Umbilical cord (tissue), 2 donors: ENCODE data around the gene SRPRB. TPM values are rescaled to one million over a fixed set of nuclear protein-coding genes. Genes with fewer than 3 reads are reported as not detected.

ENCODE experiments used
- DNase-seq: peaks from one replicate; pipeline ENCODE4 v3.0.0-alpha.2; 2015; ENCODE audit warnings: low spot score
- total RNA-seq: library from RNA; depleted of rRNA; stranded (reverse); fragments of >200 nt; gene quantifications from one replicate; pipeline ENCODE4 v1.2.3, GENCODE V29; 2014; ENCODE audit warnings: low replicate concordance; ENCODE audit not compliant: insufficient read depth

Gene SRPRB, protein sequence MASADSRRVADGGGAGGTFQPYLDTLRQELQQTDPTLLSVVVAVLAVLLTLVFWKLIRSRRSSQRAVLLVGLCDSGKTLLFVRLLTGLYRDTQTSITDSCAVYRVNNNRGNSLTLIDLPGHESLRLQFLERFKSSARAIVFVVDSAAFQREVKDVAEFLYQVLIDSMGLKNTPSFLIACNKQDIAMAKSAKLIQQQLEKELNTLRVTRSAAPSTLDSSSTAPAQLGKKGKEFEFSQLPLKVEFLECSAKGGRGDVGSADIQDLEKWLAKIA
- 57.5 TPM for total RNA-seq

DNA sequence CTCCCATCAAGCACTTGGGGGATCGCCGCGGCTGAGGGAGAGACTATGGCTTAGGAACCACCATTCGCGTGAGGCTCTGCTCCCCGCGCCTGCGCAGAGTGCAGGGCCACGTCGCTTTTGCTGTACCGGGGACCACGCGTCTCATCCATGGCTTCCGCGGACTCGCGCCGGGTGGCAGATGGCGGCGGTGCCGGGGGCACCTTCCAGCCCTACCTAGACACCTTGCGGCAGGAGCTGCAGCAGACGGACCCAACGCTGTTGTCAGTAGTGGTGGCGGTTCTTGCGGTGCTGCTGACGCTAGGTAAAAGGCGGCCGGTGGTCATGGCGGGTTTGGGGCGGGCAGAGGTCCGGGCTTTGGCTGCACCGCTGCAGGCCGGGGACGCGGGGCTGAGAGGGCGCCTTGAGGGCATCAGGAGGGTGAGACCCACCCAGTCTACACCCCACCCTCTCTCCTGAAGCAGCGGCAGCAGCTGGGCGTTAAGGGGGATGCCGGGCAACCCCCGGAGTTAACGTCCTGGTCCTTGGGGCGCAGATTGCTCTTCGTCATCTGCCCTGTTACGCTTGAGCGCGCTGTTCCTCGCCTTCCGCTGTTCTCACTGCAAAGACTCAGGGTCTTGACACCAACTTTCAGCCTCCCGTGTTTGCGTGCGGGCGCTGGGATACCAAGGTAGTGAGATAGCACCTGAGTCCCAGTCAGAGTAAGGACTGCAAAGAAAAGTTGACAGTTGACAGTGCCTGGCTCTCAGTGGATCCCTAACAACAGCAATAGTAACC is at the start of gene SRPRB:
Gene SRPRB (plus strand): TSS at position 114 of the 774 bp plus-strand sequence. CDS start 34 bp downstream, at position 148.
- peak; percentile 97 for DNase-seq

DNA sequence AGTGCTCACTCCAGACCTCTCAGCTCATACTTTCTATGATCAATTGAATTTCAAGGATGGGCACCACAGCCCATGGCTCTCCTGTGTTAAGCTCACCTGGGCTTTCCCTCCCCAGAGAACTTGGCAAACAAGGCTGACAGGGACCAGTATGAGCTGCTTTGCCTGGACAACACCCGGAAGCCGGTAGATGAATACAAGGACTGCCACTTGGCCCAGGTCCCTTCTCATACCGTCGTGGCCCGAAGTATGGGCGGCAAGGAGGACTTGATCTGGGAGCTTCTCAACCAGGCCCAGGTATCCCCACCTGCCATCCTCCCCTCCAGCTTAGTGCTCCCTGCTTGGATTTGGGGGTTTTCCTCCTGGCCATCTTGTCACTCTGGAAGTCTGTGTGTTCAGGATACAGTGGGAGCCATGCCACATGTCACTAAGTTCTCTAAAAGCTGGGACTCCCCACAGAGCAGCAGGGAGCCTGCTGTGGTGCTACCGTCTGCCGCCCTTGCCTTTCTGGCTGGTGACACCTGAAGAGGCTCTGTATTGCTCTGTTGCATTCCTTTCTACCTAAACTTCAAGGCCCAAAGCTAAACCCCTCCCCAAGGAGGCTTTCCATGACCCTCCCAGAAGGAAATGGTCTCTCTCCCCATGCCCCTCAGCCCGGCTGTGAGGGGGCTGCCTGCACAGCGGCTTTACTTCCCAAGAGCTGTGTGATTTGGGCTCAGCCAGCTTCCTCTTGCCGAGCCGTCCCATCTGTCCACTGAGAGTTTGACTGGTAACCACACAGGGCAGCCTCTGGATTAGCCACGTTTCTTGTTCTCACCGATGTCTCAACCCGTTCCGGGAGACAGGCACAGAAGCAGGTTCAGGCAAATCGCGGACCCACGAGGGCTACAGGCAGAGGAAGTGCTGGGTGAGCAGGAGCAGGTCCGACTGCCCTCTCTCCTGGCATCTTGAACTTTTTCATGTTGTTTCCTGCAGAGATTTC is 48.6 kb upstream of the SRPRB start:
- DNase-seq, result no peak

DNA sequence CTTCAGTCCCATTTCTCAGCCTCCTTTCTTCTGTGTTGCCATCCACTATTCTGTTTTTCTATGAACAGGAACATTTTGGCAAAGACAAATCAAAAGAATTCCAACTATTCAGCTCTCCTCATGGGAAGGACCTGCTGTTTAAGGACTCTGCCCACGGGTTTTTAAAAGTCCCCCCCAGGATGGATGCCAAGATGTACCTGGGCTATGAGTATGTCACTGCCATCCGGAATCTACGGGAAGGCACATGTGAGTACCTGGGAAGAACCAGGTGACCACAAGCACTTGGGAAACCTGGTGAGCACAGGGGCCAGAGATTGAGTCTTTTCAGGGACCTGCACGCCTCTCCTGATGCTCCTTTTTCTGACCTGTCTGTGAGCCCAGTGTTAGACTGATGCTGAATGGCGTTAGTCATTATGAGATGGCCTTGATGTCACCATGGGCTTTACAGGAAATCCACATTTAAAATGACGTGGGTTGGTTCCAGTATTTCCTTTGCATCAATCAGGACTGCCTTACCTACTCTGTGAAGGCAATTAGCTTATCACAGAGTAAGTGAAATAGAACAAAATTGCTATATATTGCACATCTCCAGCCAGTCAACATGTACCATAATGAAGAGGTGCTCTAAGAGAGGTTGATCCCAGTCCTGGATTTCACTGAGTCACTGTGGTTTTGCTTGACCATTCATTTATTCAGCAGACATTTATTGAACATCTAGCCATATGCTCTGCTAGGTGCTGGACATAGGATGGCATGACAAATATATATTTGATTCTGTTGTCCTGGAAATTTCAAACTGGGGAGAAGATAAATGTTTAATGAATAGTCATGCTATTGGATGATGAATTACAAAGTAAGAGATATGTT is 47.7 kb upstream of the SRPRB start:
- no peak for DNase-seq

DNA sequence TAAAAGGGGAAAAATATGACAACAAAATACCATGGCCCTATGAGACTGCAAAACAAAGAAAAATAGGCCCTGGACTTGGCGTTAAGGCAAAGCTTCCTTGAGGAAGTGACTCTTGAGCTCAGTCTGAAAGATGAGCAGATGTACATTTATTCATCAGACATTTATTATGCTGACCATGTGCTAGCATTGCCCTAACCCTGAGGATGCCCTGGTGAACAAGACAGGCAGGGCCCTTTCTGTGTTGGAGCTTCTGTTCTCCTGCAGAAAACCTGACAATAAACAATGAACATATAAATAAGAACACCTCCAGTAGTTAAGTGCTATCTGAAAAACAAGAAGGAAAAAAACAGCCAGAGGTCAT is 47.1 kb upstream of the SRPRB start:
- DNase-seq, result no peak

DNA sequence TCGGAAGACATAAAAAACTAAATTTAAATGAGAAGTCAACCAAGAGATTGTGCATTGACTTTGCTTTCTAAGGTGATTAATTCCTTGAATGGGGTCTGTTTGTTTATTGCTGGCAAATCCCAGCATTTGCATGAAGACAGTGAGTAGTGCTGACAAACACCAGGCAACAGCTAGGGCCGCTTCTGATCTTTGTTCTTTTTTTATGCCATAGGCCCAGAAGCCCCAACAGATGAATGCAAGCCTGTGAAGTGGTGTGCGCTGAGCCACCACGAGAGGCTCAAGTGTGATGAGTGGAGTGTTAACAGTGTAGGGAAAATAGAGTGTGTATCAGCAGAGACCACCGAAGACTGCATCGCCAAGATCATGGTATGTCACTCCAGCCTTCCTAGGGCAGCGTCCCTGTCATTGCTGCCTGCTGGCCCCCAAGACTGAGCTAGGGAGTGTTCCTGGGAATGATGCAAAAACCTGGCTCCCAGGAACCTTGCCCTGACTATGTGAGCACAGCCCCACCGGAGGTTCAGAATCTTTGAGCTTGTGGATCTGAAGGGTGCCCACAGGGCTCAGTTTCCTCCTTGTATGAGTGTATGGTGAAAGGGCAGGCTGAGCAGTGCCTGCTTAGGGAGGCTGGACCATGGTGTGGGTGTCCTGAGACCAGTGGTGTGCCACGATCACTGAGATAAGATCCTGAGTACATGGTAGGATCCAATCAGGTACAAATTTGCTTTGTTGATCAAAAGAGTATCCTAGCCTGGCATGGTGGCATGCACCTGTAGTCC is 46.5 kb upstream of the SRPRB start:
- no peak for DNase-seq

DNA sequence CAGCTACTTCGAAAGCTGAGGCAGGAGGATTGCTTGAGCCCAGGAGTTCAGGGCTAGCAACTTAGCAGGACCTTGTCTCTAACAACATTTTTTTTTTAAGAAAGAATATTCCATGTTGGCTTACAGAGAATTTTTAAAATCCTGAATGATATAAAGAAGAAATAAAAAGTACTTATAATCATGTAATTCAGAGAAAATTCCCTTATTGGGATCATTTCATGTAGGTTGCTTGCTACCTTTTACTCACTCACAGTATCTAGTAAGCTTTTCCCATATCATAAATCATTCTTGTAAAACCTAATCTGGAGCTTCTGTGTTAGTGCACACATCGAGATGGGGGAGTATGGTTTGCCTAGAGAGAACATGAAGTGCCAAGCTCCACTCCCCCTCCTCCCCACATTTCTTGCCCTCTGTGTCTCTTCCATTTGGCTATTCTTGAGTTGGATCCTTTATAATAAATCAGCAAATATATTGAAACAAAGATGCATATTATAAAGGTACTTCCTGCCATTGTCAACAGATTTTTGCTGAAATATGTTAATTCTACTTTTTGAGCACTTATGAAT is 45.8 kb upstream of the SRPRB start:
- no peak for DNase-seq

DNA sequence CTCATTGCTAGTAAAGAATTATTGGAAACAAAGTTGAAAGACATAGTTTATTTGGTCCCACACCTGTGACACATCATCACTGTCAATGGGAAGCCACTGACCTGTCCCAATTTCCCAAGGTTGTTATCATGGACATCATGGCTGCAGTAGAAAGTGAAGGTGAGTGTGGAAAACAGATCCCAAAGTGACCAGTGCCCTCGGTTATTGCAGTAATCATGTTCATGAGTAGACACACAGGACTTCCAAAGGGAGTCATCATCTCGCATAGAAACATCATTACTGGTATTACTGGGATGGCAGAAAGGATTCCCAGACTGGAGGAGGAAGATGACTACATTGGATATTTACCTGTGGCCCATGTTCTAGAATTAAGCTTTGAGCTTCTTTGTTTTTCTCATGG is 44.7 kb upstream of the SRPRB start:
- DNase-seq, result no peak

DNA sequence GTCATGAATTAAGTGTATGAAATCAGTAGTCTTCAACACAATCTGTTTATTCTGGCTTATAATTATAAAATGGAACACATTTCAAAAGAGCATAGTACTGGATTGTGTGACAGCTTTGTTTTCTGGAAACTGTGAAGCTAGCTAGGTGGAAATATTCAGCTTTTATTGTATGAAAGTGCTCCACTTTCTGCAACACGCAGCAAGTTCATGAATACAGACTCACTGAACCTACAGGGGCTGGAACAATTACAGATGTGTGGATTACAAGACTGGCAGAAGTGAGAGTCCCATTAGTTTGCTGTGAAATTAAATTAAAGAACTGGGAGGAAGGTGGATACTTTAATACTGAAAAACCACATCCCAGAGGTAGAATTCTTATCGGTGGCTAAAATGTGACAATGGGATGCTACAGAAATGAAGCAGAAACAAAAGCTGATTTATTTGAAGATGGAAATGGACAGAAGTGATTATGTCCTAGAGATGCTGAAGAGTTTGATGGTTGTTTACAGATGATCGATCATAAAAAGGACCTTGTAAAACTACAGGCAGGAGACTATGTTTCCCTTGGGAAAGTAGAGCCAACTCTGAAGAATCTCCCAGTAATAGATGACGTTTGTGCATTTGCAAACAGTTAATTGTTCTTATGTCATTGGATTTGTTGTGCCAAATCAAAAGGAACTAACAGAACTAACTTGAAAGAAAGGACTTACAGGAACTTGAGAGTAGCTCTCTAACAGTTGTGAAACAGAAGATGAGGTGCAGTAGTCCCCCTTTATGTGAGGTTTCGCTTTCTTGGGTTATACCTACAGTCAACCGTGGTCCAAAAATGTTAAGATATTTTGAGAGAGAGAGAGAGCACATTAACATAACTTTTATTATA is 43.8 kb upstream of the SRPRB start:
- DNase-seq, result no peak

DNA sequence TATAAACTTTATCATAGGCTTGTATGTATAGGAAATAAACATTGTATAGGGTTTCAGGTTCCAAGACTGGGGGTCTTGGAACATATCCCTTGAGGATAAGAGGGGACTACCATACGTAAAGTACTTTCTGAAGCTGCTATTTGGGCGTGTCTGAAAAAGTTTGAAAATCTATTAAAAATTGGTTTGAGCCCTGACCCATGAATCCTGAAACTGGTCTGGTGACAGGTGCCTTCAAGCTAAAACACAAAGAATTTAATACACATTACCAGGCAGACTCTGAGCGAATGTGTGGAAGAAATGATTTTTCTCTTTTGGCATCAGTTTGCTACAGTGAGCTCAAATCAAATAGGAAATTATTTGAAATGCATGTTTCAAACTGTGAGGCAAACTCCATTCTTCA is 43.1 kb upstream of the SRPRB start:
- DNase-seq, result no peak

DNA sequence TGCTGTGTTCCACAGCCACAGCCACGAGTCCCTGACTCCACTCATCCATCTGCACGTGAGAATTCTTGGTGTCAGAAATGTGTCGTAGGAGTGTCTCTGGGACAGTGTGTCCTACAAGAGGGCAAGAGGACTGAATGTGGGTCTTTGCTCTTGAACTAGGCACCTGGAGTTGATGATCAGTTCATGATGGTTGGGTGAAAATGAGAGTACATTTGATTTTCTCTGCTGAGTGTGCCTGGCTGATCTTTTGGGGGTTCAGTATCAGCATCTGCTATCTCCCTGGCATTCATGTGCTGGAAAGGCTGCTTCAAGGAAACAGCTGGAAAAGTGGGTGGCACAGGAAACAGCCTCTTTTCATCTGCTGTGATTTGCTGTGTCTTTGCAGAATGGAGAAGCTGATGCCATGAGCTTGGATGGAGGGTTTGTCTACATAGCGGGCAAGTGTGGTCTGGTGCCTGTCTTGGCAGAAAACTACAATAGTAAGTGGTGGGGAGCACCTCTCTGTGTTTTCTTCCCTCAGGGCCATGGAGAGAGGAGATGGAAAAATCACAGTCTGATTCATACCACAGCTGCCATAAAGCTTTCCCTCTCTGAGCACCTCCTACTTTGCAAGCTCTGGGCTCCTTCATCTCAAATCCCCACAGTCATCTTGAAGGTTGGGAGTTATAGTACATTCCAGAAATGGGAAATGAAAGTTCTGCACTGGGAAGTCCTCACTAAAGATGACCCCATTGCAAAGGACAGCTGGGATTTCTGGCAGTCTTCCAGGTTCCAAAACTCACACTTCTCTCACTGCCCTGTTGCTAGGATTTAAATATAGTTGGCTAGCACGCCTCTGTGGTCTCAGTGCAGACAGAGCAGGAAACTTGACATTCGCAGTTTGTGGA is 41.6 kb upstream of the SRPRB start:
- peak; percentile 63 for DNase-seq

DNA sequence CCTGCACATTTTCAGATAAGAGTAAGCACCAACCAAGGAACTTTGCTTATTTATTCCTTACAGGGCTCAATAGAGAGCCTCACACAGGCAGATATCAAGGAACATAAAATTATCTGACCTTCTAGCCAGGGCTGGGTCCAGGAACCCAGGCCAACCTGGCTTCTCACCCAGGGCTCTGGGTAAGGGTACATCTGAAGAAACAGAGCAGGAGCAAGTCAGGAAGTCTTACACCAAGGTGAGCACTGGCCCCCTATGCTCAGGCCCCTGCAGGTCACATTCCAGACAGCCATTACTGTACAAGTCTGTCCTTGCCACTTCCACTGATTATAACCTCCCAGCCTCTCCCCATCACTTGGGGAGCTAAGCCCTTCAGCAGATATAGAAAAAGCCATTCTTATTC is 40.4 kb upstream of the SRPRB start:
- no peak for DNase-seq

DNA sequence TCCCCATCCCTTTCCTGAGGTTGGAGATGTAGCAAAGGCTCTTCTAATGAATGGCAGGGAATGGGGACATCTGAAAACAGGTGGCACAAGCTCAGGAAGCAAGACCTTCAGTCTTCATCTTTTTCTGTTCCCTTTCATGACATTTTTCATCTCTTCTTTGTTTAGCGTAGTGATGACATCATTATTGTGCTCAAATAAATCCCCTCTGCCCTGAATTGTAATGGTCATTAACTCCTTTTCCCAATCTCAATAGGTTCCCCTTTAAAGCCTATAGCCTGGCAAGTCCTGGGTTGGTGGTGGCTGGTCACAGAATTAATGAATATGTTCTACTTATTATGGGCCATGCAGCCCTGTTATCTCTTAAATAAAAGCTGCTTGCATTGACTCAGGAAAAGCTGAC is 38.0 kb upstream of the SRPRB start:
- no peak for DNase-seq

DNA sequence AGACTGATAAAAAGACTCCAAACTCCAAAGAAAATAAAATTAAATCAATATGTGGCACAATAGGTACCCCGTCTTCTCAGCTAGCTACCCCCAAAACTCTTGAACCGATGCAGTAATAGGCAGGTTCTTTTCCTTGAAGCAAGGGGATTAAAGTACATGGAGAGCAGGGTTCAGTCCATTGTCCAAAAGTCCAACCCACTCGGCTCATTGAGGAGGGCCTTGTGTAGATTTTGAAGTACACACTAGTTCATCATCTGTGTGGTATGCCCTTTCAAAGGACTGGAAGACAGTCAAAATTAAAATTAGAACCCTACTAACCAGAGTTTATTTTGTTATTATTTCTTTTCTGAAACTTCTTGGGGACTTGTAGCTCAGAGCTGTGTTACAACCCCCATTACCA is 36.1 kb upstream of the SRPRB start:
- DNase-seq, result no peak

DNA sequence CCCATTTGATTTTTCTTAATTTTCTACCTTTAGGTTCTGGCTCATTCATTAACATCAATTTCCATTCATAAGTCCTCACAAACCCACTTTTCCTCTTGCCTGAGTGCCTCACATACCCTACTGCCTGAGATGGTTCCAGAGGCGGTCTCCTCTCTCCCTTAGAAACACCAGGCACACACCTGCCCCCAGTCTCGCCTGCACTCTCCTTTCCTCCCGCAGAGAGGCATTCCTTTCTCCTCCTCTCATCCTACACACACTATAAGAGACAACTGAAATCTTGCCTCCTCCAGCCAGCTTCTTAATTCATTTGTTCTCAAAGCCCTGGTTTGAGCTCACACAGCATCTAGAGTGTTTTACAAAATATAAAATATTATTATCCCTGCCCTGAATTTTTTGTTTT is 31.9 kb upstream of the SRPRB start:
- no peak for DNase-seq

DNA sequence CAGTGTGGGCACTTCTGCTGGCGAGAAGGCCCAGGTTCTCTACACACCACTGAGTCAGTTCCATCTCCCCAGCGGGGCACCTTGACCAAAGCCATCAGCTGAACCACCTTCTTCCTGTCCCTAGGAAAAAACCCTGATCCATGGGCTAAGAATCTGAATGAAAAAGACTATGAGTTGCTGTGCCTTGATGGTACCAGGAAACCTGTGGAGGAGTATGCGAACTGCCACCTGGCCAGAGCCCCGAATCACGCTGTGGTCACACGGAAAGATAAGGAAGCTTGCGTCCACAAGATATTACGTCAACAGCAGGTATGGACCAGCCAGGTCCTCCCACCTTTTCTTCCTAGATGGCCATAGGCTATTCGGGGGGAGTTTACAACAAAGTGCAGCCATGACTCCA is 30.3 kb upstream of the SRPRB start:
- DNase-seq, result no peak

DNA sequence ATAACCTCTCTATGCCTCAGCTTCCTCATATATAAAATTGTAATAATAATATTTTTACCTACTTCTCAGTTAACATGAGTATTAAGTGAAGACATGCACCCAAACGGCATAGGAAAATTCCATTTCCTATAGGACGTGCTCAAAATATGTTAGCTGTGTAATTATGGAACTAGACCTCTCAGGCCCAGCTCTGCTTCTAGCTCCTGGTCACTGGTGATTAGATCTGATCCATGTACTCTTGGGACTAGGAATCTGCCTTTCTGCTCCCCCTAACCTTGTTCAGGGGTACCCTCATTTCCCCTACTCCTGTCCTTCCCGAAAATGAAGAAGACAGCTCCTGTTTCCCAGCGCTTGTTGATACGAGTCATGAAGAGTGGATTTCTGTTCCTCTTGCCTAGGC is 29.8 kb upstream of the SRPRB start:
- DNase-seq, result no peak

DNA sequence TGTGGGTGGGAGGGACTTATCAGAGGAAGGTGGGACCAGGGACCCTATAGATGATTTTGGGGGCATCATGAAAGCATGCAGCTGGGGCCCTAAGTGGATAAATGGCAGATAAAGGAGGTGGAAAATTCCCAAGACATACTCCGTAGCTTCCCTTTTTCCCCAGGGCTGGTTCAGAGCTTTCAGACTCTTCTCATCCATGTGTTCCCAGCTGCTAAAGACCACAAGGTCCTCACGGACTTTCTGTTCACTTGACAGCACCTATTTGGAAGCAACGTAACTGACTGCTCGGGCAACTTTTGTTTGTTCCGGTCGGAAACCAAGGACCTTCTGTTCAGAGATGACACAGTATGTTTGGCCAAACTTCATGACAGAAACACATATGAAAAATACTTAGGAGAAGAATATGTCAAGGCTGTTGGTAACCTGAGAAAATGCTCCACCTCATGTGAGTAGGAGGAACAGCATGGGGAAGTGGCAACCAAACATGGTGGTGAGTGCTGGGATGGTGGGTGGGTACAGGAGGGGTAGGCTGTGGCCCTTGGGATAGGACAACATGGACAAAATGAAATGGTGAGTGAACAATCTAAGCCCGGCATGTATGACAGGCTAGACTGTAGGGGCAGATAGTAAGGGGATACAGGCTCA is 28.7 kb upstream of the SRPRB start:
- DNase-seq, result no peak
